ENCODE measurements around the gene GORASP2.

Gene GORASP2

GRCh38 chr2:170968205-170969003 is 39.4 kb downstream of the GORASP2 start:
- ATAC-seq = no peak
- TF ChIP-seq ZNF8 (CRISPR knock-in tag; IDR thresholded peaks at IDR 0.05) (no peak), BACH2 (CRISPR knock-in tag; IDR thresholded peaks at IDR 0.05; ENCODE audit: borderline replicate concordance) (no peak)

GRCh38 chr2:170969030-170969429 is 40.0 kb downstream of the GORASP2 start:
- ATAC-seq = no peak
- TF ChIP-seq TCF4 (CRISPR knock-in tag; IDR thresholded peaks at IDR 0.05; ENCODE audit: borderline replicate concordance) = no peak

- no peak for TF ChIP-seq PATZ1 (CRISPR knock-in tag; IDR thresholded peaks at IDR 0.05; ENCODE audit: borderline replicate concordance)
- TF ChIP-seq OSR1 (CRISPR knock-in tag; IDR thresholded peaks at IDR 0.05) = no peak
- no peak for TF ChIP-seq RARB (CRISPR knock-in tag; IDR thresholded peaks at IDR 0.05)
- TF ChIP-seq ISL1 (CRISPR knock-in tag; IDR thresholded peaks at IDR 0.05) = no peak
- no peak for TF ChIP-seq ZC3H10 (CRISPR knock-in tag; IDR thresholded peaks at IDR 0.05)
- no peak for TF ChIP-seq CSDC2 (CRISPR knock-in tag; IDR thresholded peaks at IDR 0.05)
- TF ChIP-seq CSRNP3 (CRISPR knock-in tag; IDR thresholded peaks at IDR 0.05) = no peak
- no peak for TF ChIP-seq PPARA (CRISPR knock-in tag; IDR thresholded peaks at IDR 0.05; ENCODE audit: borderline replicate concordance)
- no peak for TF ChIP-seq ZNF8 (CRISPR knock-in tag; IDR thresholded peaks at IDR 0.05)
- no peak for TF ChIP-seq ZNF70 (CRISPR knock-in tag; IDR thresholded peaks at IDR 0.05)
- no peak for TF ChIP-seq GLIS3 (CRISPR knock-in tag; IDR thresholded peaks at IDR 0.05)
- TF ChIP-seq ZFP30 (CRISPR knock-in tag; IDR thresholded peaks at IDR 0.05) = no peak
- no peak for TF ChIP-seq TOX (CRISPR knock-in tag; IDR thresholded peaks at IDR 0.05; ENCODE audit: borderline replicate concordance)
- no peak for TF ChIP-seq BACH2 (CRISPR knock-in tag; IDR thresholded peaks at IDR 0.05; ENCODE audit: borderline replicate concordance)
- TF ChIP-seq TCF4 (CRISPR knock-in tag; IDR thresholded peaks at IDR 0.05; ENCODE audit: borderline replicate concordance) = no peak
- no peak for TF ChIP-seq ZFP3 (CRISPR knock-in tag; IDR thresholded peaks at IDR 0.05)
- no peak for ATAC-seq
Measured at GRCh38 chr2:170969872-170970496, 40.9 kb downstream of the GORASP2 start.

GRCh38 chr2:170971071-170971470 is 42.0 kb downstream of the GORASP2 start:
- TF ChIP-seq ZFP3 (CRISPR knock-in tag; IDR thresholded peaks at IDR 0.05) (no peak), SNAI2 (CRISPR knock-in tag; IDR thresholded peaks at IDR 0.05) (no peak), ESRRG (CRISPR knock-in tag; IDR thresholded peaks at IDR 0.05) (no peak), TCF4 (CRISPR knock-in tag; IDR thresholded peaks at IDR 0.05; ENCODE audit: borderline replicate concordance) (no peak), ZNF565 (CRISPR knock-in tag; conservative IDR thresholded peaks at IDR 0.05; ENCODE audit: low read depth) (no peak), ZNF8 (CRISPR knock-in tag; IDR thresholded peaks at IDR 0.05) (no peak), CSRNP3 (CRISPR knock-in tag; IDR thresholded peaks at IDR 0.05) (no peak)

GRCh38 chr2:170972296-170973224 is 43.5 kb downstream of the GORASP2 start:
- ATAC-seq = no peak
- TF ChIP-seq ZNF8 (CRISPR knock-in tag; IDR thresholded peaks at IDR 0.05) = no peak
- no peak for TF ChIP-seq PATZ1 (CRISPR knock-in tag; IDR thresholded peaks at IDR 0.05; ENCODE audit: borderline replicate concordance)
- TF ChIP-seq ZC3H10 (CRISPR knock-in tag; IDR thresholded peaks at IDR 0.05) = no peak
- no peak for TF ChIP-seq TSHZ2 (CRISPR knock-in tag; IDR thresholded peaks at IDR 0.05)
- no peak for TF ChIP-seq ZNF565 (CRISPR knock-in tag; conservative IDR thresholded peaks at IDR 0.05; ENCODE audit: low read depth)
- no peak for TF ChIP-seq ZFP3 (CRISPR knock-in tag; IDR thresholded peaks at IDR 0.05)
- no peak for TF ChIP-seq TOX (CRISPR knock-in tag; IDR thresholded peaks at IDR 0.05; ENCODE audit: borderline replicate concordance)

More at GRCh38 chr2:170971071-170971470, 42.0 kb downstream of the GORASP2 start:
- ATAC-seq = no peak
